Left lung (tissue), 10 donors: ENCODE results near the gene PLPPR3. TPM values are rescaled to one million over a fixed set of nuclear protein-coding genes. Genes with fewer than 3 reads are reported as not detected.
A peak's percentile ranks its signal among the peaks of the same experiment; 100 is the strongest.
"Not testable (repeated sequence)": the region's sequence is repeated elsewhere in the genome, so short reads cannot be mapped to it uniquely, and the experiment has no call there.

Source experiments
- ATAC-seq: fragments of 200-7000 bp; cut with Tn5 transposase; one replicate; pipeline ENCODE4 v1.9.1; 2020; ENCODE audit warnings: moderate library complexity
- DNase-seq, 4 donors: peaks; one replicate each; pipeline ENCODE4 v3.0.0-alpha.2; 2013 to 2020
- H3K27ac ChIP-seq, 2 donors: fragments of 200-600 bp; sonication (generic) in 1 of 2; one replicate each; pipeline versions ENCODE4 v1.5.0 to v1.8.0; 2020 to 2021
- H3K27me3 ChIP-seq, 2 donors: fragments of 200-600 bp; sonication (generic) in 1 of 2; one replicate each; pipeline versions ENCODE4 v1.5.0 to v1.8.0; 2020 to 2021
- H3K36me3 ChIP-seq, 2 donors: fragments of 200-600 bp; sonication (generic) in 1 of 2; one replicate each; pipeline versions ENCODE4 v1.5.0 to v1.8.0; 2020 to 2021
- H3K4me1 ChIP-seq, 2 donors: fragments of 200-600 bp; one replicate each; pipeline ENCODE4 v1.8.0; 2021
- H3K4me3 ChIP-seq, 2 donors: fragments of 200-600 bp; sonication (generic) in 1 of 2; one replicate each; pipeline versions ENCODE4 v1.5.0 to v1.8.0; 2020 to 2021; ENCODE audit warnings: mild to moderate bottlenecking in 1 of 2
- H3K9me3 ChIP-seq, 2 donors: fragments of 200-600 bp; sonication (generic) in 1 of 2; one replicate each; pipeline versions ENCODE4 v1.5.0 to v1.8.0; 2020 to 2021
- intact Hi-C, 2 donors: fragments of 100-400 bp; cut with DNase I; formaldehyde crosslinking; loops; one replicate each; pipeline versions ENCODE4 v1.11.2 to v1.14.2; 2022
- polyA plus RNA-seq, 6 donors: library from polyadenylated mRNA; unstranded; fragments of 120-200 nt; gene quantifications; one replicate each; pipeline ENCODE4 v1.2.1, GENCODE V29; 2013; ENCODE audit not compliant: insufficient read length in 6 of 6
- total RNA-seq, 2 donors: library from RNA; stranded (reverse); fragmentation: NEBNext Ultra II Directional; extraction: Animal tissue kit (Norgen Biotek cat#: 25700); gene quantifications; one replicate each; pipeline ENCODE4 v1.2.1, GENCODE V29; 2021
- TF ChIP-seq, protein P1 (sequence below), 2 donors: fragments of 200-600 bp; sonication (generic) in 1 of 2; IDR thresholded peaks; one replicate each; pipeline versions ENCODE4 v1.5.0 to v1.8.0; 2021; ENCODE audit warnings: antibody characterized with exemption in 2 of 2
- donor health status: DM: no; HTN: yes; CAD: no.
- donor health status: DM: no; HTN: no; CAD: no.

PLPPR3 gene
- total and polyA plus RNA-seq, 8 donors, result 1.6 to 11.9 (median 6.3) TPM

DNA sequence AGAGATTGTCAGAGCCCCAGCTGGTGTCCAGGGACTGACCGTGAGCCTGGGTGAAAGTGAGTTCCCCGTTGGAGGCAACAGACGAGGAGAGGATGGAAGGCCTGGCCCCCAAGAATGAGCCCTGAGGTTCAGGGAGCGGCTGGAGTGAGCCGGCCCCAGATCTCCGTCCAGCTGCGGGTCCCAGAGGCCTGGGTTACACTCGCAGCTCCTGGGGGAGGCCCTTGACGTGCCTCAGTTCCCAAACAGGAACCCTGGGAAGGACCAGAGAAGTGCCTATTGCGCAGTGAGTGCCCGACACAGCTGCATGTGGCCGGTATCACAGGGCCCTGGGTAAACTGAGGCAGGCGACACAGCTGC is 29.2 kb upstream of the PLPPR3 start:
- ATAC-seq (no peak), DNase-seq (no peak)
- Histone ChIP-seq H3K4me3 (no peak overlapping the region), H3K36me3 (no peaks in the 10 kb centered on the region), H3K4me1 (peaks cover 6 to 45% of the 10 kb centered on the region in 2 donors), H3K27me3 (peaks cover 9 to 63% of the 10 kb centered on the region in 2 donors), H3K27ac (peak overlapping the region; percentile 48 to 80), H3K9me3 (no peaks in the 10 kb centered on the region)
- TF ChIP-seq, protein P1, sequence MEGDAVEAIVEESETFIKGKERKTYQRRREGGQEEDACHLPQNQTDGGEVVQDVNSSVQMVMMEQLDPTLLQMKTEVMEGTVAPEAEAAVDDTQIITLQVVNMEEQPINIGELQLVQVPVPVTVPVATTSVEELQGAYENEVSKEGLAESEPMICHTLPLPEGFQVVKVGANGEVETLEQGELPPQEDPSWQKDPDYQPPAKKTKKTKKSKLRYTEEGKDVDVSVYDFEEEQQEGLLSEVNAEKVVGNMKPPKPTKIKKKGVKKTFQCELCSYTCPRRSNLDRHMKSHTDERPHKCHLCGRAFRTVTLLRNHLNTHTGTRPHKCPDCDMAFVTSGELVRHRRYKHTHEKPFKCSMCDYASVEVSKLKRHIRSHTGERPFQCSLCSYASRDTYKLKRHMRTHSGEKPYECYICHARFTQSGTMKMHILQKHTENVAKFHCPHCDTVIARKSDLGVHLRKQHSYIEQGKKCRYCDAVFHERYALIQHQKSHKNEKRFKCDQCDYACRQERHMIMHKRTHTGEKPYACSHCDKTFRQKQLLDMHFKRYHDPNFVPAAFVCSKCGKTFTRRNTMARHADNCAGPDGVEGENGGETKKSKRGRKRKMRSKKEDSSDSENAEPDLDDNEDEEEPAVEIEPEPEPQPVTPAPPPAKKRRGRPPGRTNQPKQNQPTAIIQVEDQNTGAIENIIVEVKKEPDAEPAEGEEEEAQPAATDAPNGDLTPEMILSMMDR (IDR thresholded peaks at IDR 0.05), result no peak
- intact Hi-C loops, result loop anchor here in 1 of 2 donors (10.0 kb wide), 1 partner anchor 86 kb away; no protein-coding TSS in a partner anchor

DNA sequence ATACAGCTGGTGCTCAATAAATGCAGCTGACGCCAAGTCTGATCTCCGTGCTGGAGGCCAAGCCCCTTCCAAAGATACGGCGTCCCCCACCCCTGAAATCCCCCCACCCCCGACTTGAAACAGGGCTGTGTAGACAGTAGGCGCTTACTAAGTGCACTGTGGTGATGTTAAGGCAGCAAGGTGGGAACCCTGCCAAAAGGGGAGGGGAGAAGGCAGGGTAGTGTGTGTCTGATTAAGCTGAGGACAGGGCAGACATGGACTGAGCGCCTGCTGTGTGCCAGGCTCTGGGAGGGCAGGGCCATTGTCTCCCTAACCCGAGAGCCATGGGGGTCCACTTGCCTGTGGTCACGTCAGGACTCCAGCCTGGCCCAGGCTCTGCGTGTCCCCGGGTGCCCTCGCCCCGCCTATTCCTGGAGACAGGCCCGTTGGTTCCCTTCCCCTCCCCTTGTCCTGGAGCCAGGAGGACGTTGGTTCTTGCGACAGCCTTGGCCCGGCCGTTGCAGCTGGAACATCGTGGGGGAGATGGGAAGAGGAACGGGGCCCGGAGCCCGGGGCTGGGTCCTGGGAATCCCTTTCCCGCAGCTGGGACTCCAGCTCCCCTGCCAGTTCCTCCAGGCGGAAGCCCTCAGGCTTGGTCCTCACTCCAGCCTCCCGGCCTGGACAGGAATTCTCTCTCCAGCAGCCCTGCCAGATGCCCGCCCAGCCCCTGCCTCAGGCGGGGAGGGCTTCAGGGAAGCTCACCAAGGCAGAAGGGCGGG is 28.6 kb upstream of the PLPPR3 start:
- Histone ChIP-seq H3K9me3 (no peaks in the 10 kb centered on the region), H3K4me3 (no peak overlapping the region), H3K36me3 (no peaks in the 10 kb centered on the region), H3K4me1 (peaks cover 6 to 49% of the 10 kb centered on the region in 2 donors), H3K27me3 (peaks cover 9 to 68% of the 10 kb centered on the region in 2 donors), H3K27ac (peak overlapping the region; percentile 48 to 80)
- ATAC-seq (peak; percentile 89), DNase-seq (peak; percentile 86 to 97 (median 94))
- intact Hi-C loops, result loop anchor here in 1 of 2 donors (10.0 kb wide), 1 partner anchor 86 kb away; no protein-coding TSS in a partner anchor
- TF ChIP-seq, protein P1 (IDR thresholded peaks at IDR 0.05), result no peak

DNA sequence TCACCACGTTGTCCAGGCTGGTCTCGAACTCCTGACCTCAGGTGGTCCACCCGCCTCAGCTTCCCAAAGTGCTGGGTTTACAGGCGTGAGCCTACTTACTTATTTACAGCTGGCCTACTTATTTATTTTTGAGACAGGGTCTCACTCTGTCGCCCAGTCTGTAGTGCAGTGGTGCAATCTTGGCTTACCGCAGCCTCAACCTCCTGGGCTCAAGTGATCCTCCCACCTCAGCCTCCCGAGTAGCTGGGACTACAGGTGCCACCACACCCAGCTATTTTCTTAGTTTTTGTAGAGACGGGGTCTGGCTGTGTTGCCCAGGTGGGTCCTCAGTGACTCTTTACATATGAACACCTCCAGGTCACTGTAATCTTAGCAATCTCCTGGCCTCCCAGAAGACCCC is 27.4 kb upstream of the PLPPR3 start:
- H3K9me3 ChIP-seq, intact Hi-C loops, DNase-seq, ATAC-seq, H3K27ac ChIP-seq, H3K36me3 ChIP-seq, H3K4me3 ChIP-seq: not testable (repeated sequence)
- peaks cover 9 to 80% of the 10 kb centered on the region in 2 donors for H3K27me3 ChIP-seq
- peaks cover 6 to 49% of the 10 kb centered on the region in 2 donors for H3K4me1 ChIP-seq

DNA sequence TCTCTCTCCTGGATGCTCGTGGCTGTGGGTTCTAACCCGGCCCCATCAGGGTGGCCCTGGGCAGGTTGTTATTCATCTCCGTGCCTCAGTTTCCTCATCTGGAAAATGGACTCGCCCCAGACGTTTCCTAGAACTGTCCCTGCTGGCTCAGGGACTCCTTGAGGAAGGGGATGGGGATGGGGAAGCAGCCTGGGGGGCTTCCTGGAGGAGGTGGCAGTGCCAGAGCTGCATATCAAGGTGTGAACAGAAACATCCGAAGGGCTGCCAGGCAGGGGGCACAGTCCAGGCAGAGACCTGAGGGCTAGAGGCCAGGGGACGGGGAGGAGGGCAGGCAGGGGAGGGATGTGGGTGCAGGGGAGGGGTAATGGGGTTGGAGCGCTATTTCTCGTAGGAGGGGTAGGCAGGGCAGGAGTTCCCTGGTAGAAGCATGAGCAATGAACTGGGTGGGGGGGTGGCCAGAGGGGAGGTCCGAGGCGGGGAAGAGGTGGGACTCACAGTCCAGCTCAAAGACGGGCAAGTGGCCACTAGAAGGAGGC is 26.7 kb upstream of the PLPPR3 start:
- ATAC-seq (no peak), DNase-seq (no peak)
- H3K9me3 ChIP-seq, result no peaks in the 10 kb centered on the region
- TF ChIP-seq, protein P1 (IDR thresholded peaks at IDR 0.05), result no peak
- no peak overlapping the region for H3K27ac ChIP-seq
- H3K27me3 ChIP-seq, result peaks cover 15 to 84% of the 10 kb centered on the region in 2 donors
- no peak overlapping the region for H3K4me3 ChIP-seq
- H3K36me3 ChIP-seq, result no peaks in the 10 kb centered on the region
- peaks cover 12 to 55% of the 10 kb centered on the region in 2 donors for H3K4me1 ChIP-seq
- intact Hi-C loops, result no loop called here

DNA sequence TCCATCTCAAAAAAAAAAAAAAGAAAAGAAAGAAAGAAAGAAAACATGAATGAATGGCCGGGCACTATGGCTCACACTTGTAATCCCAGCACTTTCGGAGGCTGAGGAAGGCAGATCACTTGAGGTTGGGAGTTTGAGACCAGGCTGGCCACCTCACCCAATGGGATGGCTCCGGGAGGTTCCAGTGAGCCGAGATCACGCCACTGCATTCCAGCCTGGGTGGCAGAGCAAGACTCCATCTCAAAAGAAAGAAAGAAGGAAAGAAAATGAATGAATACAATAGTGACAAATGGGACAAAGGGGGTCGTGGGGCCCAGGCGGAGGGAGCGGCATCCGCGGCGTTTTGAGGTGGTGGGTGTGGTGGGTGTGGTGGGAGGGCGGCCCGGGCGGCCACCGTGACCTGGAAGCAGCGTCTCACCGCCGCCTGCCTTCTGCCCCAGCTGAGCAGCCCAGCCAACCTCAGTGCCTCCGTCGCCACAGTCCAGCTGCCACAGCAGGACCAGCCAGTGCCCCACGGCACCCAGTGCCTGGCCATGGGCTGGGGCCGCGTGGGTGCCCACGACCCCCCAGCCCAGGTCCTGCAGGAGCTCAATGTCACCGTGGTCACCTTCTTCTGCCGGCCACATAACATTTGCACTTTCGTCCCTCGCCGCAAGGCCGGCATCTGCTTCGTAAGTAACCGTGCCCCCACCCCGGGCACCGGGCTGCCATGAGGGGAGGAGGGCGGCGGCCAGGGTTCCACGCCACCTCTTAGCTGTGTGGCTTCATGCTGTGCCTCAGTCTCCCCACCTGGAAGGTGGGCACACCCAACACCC is 24.2 kb upstream of the PLPPR3 start:
- Histone ChIP-seq H3K27me3 (peaks cover 15 to 80% of the 10 kb centered on the region in 2 donors), H3K4me3 (no peak overlapping the region)

More for the DNA sequence above, 24.2 kb upstream of the PLPPR3 start:
- DNase-seq, result peak in 1 of 4 donors; percentile 73
- intact Hi-C loops, result no loop called here
- H3K9me3 ChIP-seq, result no peaks in the 10 kb centered on the region
- H3K27ac ChIP-seq, result no peak overlapping the region
- TF ChIP-seq, protein P1 (IDR thresholded peaks at IDR 0.05), result no peak
- no peak for ATAC-seq
- H3K4me1 ChIP-seq, result peaks cover 12 to 44% of the 10 kb centered on the region in 2 donors
- no peaks in the 10 kb centered on the region for H3K36me3 ChIP-seq
